NCI-H128 (cell line): ENCODE data around the gene CCR1.
"Not testable (repeated sequence)": the region's sequence is repeated elsewhere in the genome, so short reads cannot be mapped to it uniquely, and the experiment has no call there.

Experiments
- DNase-seq: peaks from one replicate; lab custom pipeline; 2025; ENCODE audit not compliant: unreplicated experiment; lab: John Stamatoyannopoulos, UW

The CCR1 gene

GRCh38 chr3:46213201-46213600, 5.1 kb upstream of the CCR1 start:
- DNase-seq: no peak

- DNase-seq: no peak
These were observed 4.0 kb upstream of the CCR1 start for GRCh38 chr3:46212101-46212500.

- no peak for DNase-seq
These were observed 1.8 kb upstream of the CCR1 start for GRCh38 chr3:46209746-46210470.

GRCh38 chr3:46209053-46209452, 940 bp upstream of the CCR1 start:
- no peak for DNase-seq

GRCh38 chr3:46207514-46207913, 599 bp downstream of the CCR1 start:
- DNase-seq: not testable (repeated sequence)

- no peak for DNase-seq
These were observed 1.7 kb downstream of the CCR1 start for GRCh38 chr3:46206282-46207015.

- DNase-seq: no peak
These were observed 2.7 kb downstream of the CCR1 start for GRCh38 chr3:46205286-46205960.

- no peak for DNase-seq
These were observed 4.4 kb downstream of the CCR1 start for GRCh38 chr3:46203681-46204080.

- DNase-seq: no peak
These were observed 5.6 kb downstream of the CCR1 start for GRCh38 chr3:46202535-46202934.

GRCh38 chr3:46200790-46201189, 7.3 kb downstream of the CCR1 start:
- DNase-seq: no peak

- no peak for DNase-seq
These were observed 7.9 kb downstream of the CCR1 start for GRCh38 chr3:46200211-46200610.

- DNase-seq: no peak
These were observed 11.7 kb downstream of the CCR1 start for GRCh38 chr3:46196261-46196957.

- DNase-seq: no peak
These were observed 13.1 kb downstream of the CCR1 start for GRCh38 chr3:46194868-46195553.

- no peak for DNase-seq
These were observed 14.7 kb downstream of the CCR1 start for GRCh38 chr3:46193436-46193835.

- no peak for DNase-seq
These were observed 15.2 kb downstream of the CCR1 start for GRCh38 chr3:46192939-46193338.

- no peak for DNase-seq
These were observed 16.4 kb downstream of the CCR1 start for GRCh38 chr3:46191730-46192129.

- DNase-seq: no peak
These were observed 19.4 kb downstream of the CCR1 start for GRCh38 chr3:46188708-46189107.

GRCh38 chr3:46187876-46188275, 20.2 kb downstream of the CCR1 start:
- no peak for DNase-seq

GRCh38 chr3:46187341-46187700, 20.8 kb downstream of the CCR1 start:
- DNase-seq: no peak

- DNase-seq: no peak
These were observed 21.4 kb downstream of the CCR1 start for GRCh38 chr3:46186471-46187340.
